SK-N-SH (cell line): ENCODE data around the gene CYTL1. TPM values are rescaled to one million over a fixed set of nuclear protein-coding genes. Genes with fewer than 3 reads are reported as not detected.

Source experiments
- CTCF ChIA-PET: fragments of 300-600, 350-600 bp; formaldehyde crosslinking; extraction: SDS; loops from one replicate; lab custom pipeline; 2021; lab: Yijun Ruan, JAX
- POLR2A ChIA-PET: fragments of 350-600 bp; sonication (Branson Sonifier 250); formaldehyde crosslinking; extraction: SDS; loops from one replicate; lab custom pipeline; 2020; ENCODE audit warnings: antibody characterized with exemption, inconsistent platforms; lab: Yijun Ruan, JAX
- DNase-seq: peaks from one replicate; pipeline ENCODE4 v3.0.0; 2012
- H2AFZ ChIP-seq: fragments of 200-600 bp; sonication (generic); 2 replicates; pipeline ENCODE4 v1.8.1; 2016; ENCODE audit warnings: antibody characterized with exemption, mild to moderate bottlenecking, low read depth
- H3F3A ChIP-seq: fragments of 200-600 bp; sonication (generic); replicated peaks from 2 replicates; pipeline ENCODE3; 2016; ENCODE audit warnings: antibody characterized with exemption, mild to moderate bottlenecking; ENCODE audit not compliant: insufficient read depth
- H3K27ac ChIP-seq, 2 experiments: fragments of 200-500 bp in 1 of 2; fragments of 200-600 bp in 1 of 2; sonication (Bioruptor generic) in 1 of 2; sonication (generic), shearing (Covaris generic) in 1 of 2; 2 replicates each; pipeline versions ENCODE4 v1.5.1 to v1.6.1; 2014 to 2016; ENCODE audit warnings: low read depth in 2 of 2, inconsistent platforms in 1 of 2, low read length in 1 of 2, mild to moderate bottlenecking in 1 of 2, mixed read lengths in 1 of 2
- H3K27me3 ChIP-seq: fragments of 200-600 bp; sonication (generic), shearing (Covaris generic); 2 replicates; pipeline ENCODE4 v1.6.1; 2016; ENCODE audit warnings: mixed run types; ENCODE audit not compliant: insufficient read depth
- H3K36me3 ChIP-seq, 2 experiments: fragments of 200-500 bp in 1 of 2; fragments of 200-600 bp in 1 of 2; sonication (Bioruptor generic) in 1 of 2; sonication (generic) in 1 of 2; replicated peaks in 1 of 2; 2 replicates each; pipeline versions ENCODE3 to v1.5.1; 2014 to 2016; ENCODE audit warnings: low read length in 1 of 2, mild to moderate bottlenecking in 1 of 2; ENCODE audit not compliant: insufficient read depth in 2 of 2, control insufficient read depth in 1 of 2
- H3K4me1 ChIP-seq, 2 experiments: fragments of 200-500 bp in 1 of 2; fragments of 200-600 bp in 1 of 2; sonication (Bioruptor generic) in 1 of 2; sonication (generic), shearing (Covaris generic) in 1 of 2; 2 replicates each; pipeline versions ENCODE4 v1.5.1 to v1.6.1; 2014 to 2016; ENCODE audit warnings: low read depth in 1 of 2, low read length in 1 of 2, mixed run types in 1 of 2; ENCODE audit not compliant: insufficient read depth in 2 of 2, control insufficient read depth in 1 of 2
- H3K4me2 ChIP-seq: fragments of 200-600 bp; sonication (generic), shearing (Covaris generic); 2 replicates; pipeline ENCODE4 v1.6.1; 2017; ENCODE audit warnings: mixed run types
- H3K4me3 ChIP-seq, 2 experiments: fragments of 200-500 bp in 1 of 2; fragments of 200-600 bp in 1 of 2; sonication (Bioruptor generic) in 1 of 2; sonication (generic), shearing (Covaris generic) in 1 of 2; 2 replicates each; pipeline versions ENCODE4 v1.5.1 to v1.8.1; 2014 to 2016; ENCODE audit warnings: low read depth in 2 of 2, inconsistent platforms in 1 of 2, low read length in 1 of 2, mild to moderate bottlenecking in 1 of 2, mixed read lengths in 1 of 2, moderate library complexity in 1 of 2
- H3K79me2 ChIP-seq: fragments of 200-600 bp; sonication (generic); 2 replicates; pipeline ENCODE4 v1.8.1; 2017; ENCODE audit warnings: mild to moderate bottlenecking; ENCODE audit not compliant: insufficient read depth
- H3K9ac ChIP-seq: fragments of 200-600 bp; sonication (generic); 2 replicates; pipeline ENCODE4 v1.6.1; 2017; ENCODE audit warnings: mixed run types
- H3K9me2 ChIP-seq: fragments of 200-600 bp; sonication (generic); 2 replicates; pipeline ENCODE4 v1.6.1; 2017; ENCODE audit warnings: mixed run types
- H3K9me3 ChIP-seq: fragments of 200-600 bp; sonication (generic); 2 replicates; pipeline ENCODE4 v1.6.1; 2017; ENCODE audit warnings: mixed run types, mild to moderate bottlenecking, moderate library complexity
- H4K20me1 ChIP-seq: fragments of 200-600 bp; sonication (generic); 2 replicates; pipeline ENCODE4 v1.6.1; 2017; ENCODE audit warnings: mild to moderate bottlenecking, mixed run types; ENCODE audit not compliant: insufficient read depth
- CHD2 ChIP-seq: fragments of 150-350 bp; IDR thresholded peaks from 2 replicates; pipeline ENCODE4 v1.6.1; 2018; ENCODE audit warnings: low read length; ENCODE audit not compliant: partially characterized antibody
- EZH2phosphoT487 ChIP-seq: fragments of 200-600 bp; sonication (generic); IDR thresholded peaks from 2 replicates; pipeline ENCODE4 v1.6.1; 2017; ENCODE audit warnings: low read depth, mixed run types, mild to moderate bottlenecking, antibody characterized with exemption, moderate library complexity, borderline replicate concordance
- FOSL2 ChIP-seq: IDR thresholded peaks from 2 replicates; pipeline ENCODE4 v1.4.0; 2012; ENCODE audit warnings: low read depth, mild to moderate bottlenecking, moderate library complexity, borderline replicate concordance
- FOXJ3 ChIP-seq: sonication (generic); formaldehyde crosslinking; IDR thresholded peaks from 2 replicates; pipeline ENCODE4 v1.5.1; 2020; ENCODE audit warnings: mild to moderate bottlenecking, missing genetic modification reagents
- FOXM1 ChIP-seq: IDR thresholded peaks from 2 replicates; pipeline ENCODE4 v1.4.0; 2012; ENCODE audit warnings: low read depth, mild to moderate bottlenecking
- MXI1 ChIP-seq: IDR thresholded peaks from 2 replicates; pipeline ENCODE4 v1.6.1; 2012; ENCODE audit warnings: mild to moderate bottlenecking, low read depth, low read length, improper control_type of control experiment
- RCOR1 ChIP-seq: fragments of 150-350 bp; IDR thresholded peaks from 2 replicates; pipeline ENCODE4 v1.6.1; 2017; ENCODE audit warnings: antibody characterized with exemption, low read length
- RFX5 ChIP-seq: IDR thresholded peaks from 2 replicates; pipeline ENCODE4 v1.6.1; 2012; ENCODE audit warnings: mild to moderate bottlenecking, improper control_type of control experiment, low read length
- WGBS: methylation state at CpG from one replicate; pipeline ENCODE4 v1.1.6; 2017; ENCODE audit warnings: low lambda C conversion rate; 5-methylcytosine and 5-hydroxymethylcytosine counted together
- polyA plus RNA-seq, 3 experiments: library from polyadenylated mRNA; depleted of rRNA; stranded (reverse); fragments of >200 nt; gene quantifications; 2 replicates each; pipeline ENCODE4 v1.2.3, GENCODE V29; 2012
- TF ChIP-seq, protein P1 (sequence below): IDR thresholded peaks from 2 replicates; pipeline ENCODE4; 2012
- TF ChIP-seq, protein P2 (sequence below): IDR thresholded peaks from 2 replicates; pipeline ENCODE4 v1.4.0; 2012; ENCODE audit warnings: low read depth, borderline replicate concordance
- TF ChIP-seq, protein P3 (sequence below): fragments of 200-600 bp; sonication (generic); IDR thresholded peaks from 2 replicates; pipeline ENCODE4 v1.6.1; 2017; ENCODE audit warnings: antibody characterized with exemption, mild to moderate bottlenecking, moderate library complexity
- TF ChIP-seq, protein P4 (sequence below): IDR thresholded peaks from 2 replicates; pipeline ENCODE4 v1.6.1; 2012; ENCODE audit warnings: mild to moderate bottlenecking, low read depth, low read length, moderate library complexity

CYTL1 gene
- polyA plus RNA-seq, 1 of the 3 experiments (the other 2 are of a cell fraction): 3.0 TPM

GRCh38 chr4:5014007-5014682 is 5.1 kb downstream of the CYTL1 start:
- Histone ChIP-seq H4K20me1 (no peaks in the 10 kb centered on the region), H3K9me3 (no peaks in the 10 kb centered on the region), H3F3A (no peaks in the 10 kb centered on the region), H3K36me3 (no peaks in the 10 kb centered on the region), H3K4me2 (no peak overlapping the region), H3K79me2 (no peaks in the 10 kb centered on the region), H3K27ac (no peak overlapping the region), H3K9me2 (no peaks in the 10 kb centered on the region), H3K4me3 (no peak overlapping the region), H3K27me3 (peaks cover 30% of the 10 kb centered on the region; the same call in 1 of the 2 replicates), H3K4me1 (peaks cover 0 to 3% of the 10 kb centered on the region in 2 experiments; a peak in 1 of 4 replicates), H2AFZ (no peak overlapping the region), H3K9ac (no peak overlapping the region)
- ChIA-PET CTCF (no interaction called here), POLR2A (no interaction called here)
- TF ChIP-seq, protein P1, sequence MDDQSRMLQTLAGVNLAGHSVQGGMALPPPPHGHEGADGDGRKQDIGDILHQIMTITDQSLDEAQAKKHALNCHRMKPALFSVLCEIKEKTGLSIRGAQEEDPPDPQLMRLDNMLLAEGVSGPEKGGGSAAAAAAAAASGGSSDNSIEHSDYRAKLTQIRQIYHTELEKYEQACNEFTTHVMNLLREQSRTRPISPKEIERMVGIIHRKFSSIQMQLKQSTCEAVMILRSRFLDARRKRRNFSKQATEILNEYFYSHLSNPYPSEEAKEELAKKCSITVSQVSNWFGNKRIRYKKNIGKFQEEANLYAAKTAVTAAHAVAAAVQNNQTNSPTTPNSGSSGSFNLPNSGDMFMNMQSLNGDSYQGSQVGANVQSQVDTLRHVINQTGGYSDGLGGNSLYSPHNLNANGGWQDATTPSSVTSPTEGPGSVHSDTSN: no peak
- no peak for TF ChIP-seq MXI1
- TF ChIP-seq FOXM1: no peak
- TF ChIP-seq EZH2phosphoT487: no peak
- no peak for TF ChIP-seq RCOR1
- TF ChIP-seq FOSL2: no peak
- TF ChIP-seq FOXJ3: no peak
- TF ChIP-seq, protein P2, sequence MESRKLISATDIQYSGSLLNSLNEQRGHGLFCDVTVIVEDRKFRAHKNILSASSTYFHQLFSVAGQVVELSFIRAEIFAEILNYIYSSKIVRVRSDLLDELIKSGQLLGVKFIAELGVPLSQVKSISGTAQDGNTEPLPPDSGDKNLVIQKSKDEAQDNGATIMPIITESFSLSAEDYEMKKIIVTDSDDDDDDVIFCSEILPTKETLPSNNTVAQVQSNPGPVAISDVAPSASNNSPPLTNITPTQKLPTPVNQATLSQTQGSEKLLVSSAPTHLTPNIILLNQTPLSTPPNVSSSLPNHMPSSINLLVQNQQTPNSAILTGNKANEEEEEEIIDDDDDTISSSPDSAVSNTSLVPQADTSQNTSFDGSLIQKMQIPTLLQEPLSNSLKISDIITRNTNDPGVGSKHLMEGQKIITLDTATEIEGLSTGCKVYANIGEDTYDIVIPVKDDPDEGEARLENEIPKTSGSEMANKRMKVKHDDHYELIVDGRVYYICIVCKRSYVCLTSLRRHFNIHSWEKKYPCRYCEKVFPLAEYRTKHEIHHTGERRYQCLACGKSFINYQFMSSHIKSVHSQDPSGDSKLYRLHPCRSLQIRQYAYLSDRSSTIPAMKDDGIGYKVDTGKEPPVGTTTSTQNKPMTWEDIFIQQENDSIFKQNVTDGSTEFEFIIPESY: no peak
- TF ChIP-seq RFX5: no peak
- no peak for TF ChIP-seq CHD2
- TF ChIP-seq, protein P3, sequence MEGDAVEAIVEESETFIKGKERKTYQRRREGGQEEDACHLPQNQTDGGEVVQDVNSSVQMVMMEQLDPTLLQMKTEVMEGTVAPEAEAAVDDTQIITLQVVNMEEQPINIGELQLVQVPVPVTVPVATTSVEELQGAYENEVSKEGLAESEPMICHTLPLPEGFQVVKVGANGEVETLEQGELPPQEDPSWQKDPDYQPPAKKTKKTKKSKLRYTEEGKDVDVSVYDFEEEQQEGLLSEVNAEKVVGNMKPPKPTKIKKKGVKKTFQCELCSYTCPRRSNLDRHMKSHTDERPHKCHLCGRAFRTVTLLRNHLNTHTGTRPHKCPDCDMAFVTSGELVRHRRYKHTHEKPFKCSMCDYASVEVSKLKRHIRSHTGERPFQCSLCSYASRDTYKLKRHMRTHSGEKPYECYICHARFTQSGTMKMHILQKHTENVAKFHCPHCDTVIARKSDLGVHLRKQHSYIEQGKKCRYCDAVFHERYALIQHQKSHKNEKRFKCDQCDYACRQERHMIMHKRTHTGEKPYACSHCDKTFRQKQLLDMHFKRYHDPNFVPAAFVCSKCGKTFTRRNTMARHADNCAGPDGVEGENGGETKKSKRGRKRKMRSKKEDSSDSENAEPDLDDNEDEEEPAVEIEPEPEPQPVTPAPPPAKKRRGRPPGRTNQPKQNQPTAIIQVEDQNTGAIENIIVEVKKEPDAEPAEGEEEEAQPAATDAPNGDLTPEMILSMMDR: no peak
- TF ChIP-seq, protein P4, sequence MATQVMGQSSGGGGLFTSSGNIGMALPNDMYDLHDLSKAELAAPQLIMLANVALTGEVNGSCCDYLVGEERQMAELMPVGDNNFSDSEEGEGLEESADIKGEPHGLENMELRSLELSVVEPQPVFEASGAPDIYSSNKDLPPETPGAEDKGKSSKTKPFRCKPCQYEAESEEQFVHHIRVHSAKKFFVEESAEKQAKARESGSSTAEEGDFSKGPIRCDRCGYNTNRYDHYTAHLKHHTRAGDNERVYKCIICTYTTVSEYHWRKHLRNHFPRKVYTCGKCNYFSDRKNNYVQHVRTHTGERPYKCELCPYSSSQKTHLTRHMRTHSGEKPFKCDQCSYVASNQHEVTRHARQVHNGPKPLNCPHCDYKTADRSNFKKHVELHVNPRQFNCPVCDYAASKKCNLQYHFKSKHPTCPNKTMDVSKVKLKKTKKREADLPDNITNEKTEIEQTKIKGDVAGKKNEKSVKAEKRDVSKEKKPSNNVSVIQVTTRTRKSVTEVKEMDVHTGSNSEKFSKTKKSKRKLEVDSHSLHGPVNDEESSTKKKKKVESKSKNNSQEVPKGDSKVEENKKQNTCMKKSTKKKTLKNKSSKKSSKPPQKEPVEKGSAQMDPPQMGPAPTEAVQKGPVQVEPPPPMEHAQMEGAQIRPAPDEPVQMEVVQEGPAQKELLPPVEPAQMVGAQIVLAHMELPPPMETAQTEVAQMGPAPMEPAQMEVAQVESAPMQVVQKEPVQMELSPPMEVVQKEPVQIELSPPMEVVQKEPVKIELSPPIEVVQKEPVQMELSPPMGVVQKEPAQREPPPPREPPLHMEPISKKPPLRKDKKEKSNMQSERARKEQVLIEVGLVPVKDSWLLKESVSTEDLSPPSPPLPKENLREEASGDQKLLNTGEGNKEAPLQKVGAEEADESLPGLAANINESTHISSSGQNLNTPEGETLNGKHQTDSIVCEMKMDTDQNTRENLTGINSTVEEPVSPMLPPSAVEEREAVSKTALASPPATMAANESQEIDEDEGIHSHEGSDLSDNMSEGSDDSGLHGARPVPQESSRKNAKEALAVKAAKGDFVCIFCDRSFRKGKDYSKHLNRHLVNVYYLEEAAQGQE: no peak
- WGBS: 15% methylated on average over 6 of the region's 7 CpGs
- DNase-seq: no peak
